ENCODE results near the gene EDA.

DNA sequence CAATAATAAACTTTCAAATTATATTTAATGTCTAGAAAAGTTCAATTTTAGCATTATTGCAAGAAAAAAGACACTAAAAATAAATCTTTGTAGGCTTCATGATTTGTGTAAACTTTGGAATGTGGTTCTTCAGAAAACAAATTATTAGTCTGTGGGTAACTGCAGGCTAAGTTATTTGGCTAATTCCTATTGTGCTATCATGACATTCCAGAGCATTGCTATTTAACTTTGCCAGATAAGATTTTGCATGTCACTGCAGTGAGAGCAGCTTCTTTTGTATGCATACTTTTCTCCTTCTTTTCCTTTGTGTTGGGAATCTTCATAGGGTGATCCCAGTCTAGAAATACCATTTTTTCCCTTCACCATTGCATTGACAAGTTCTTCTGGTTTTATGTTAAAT, 303.8 kb downstream of the EDA start:
- TF ChIP-seq, protein P1, sequence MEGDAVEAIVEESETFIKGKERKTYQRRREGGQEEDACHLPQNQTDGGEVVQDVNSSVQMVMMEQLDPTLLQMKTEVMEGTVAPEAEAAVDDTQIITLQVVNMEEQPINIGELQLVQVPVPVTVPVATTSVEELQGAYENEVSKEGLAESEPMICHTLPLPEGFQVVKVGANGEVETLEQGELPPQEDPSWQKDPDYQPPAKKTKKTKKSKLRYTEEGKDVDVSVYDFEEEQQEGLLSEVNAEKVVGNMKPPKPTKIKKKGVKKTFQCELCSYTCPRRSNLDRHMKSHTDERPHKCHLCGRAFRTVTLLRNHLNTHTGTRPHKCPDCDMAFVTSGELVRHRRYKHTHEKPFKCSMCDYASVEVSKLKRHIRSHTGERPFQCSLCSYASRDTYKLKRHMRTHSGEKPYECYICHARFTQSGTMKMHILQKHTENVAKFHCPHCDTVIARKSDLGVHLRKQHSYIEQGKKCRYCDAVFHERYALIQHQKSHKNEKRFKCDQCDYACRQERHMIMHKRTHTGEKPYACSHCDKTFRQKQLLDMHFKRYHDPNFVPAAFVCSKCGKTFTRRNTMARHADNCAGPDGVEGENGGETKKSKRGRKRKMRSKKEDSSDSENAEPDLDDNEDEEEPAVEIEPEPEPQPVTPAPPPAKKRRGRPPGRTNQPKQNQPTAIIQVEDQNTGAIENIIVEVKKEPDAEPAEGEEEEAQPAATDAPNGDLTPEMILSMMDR (IDR thresholded peaks at IDR 0.05) = no peak
- no peak for TF ChIP-seq EP300 (IDR thresholded peaks at IDR 0.05)
- no peak for TF ChIP-seq POLR2A (IDR thresholded peaks at IDR 0.05)
